C4-2B (cell line): ENCODE measurements around the gene PFKP.

Source experiments
- H3K27ac ChIP-seq: fragments of 450-650 bp; 2 replicates; pipeline ENCODE4 v1.5.1; 2017
- CTCF ChIP-seq: fragments of 450-650 bp; conservative IDR thresholded peaks from 2 replicates; pipeline ENCODE4 v1.5.1; 2017; ENCODE audit warnings: mild to moderate bottlenecking
- ZFX ChIP-seq: fragments of 450-650 bp; IDR thresholded peaks from 2 replicates; pipeline ENCODE4 v1.6.1; 2017

The PFKP gene

GRCh38 chr10:3099291-3100092 is 32.1 kb downstream of the PFKP start:
- no peak overlapping the region for H3K27ac ChIP-seq
- TF ChIP-seq ZFX (no peak), CTCF (no peak)

DNA sequence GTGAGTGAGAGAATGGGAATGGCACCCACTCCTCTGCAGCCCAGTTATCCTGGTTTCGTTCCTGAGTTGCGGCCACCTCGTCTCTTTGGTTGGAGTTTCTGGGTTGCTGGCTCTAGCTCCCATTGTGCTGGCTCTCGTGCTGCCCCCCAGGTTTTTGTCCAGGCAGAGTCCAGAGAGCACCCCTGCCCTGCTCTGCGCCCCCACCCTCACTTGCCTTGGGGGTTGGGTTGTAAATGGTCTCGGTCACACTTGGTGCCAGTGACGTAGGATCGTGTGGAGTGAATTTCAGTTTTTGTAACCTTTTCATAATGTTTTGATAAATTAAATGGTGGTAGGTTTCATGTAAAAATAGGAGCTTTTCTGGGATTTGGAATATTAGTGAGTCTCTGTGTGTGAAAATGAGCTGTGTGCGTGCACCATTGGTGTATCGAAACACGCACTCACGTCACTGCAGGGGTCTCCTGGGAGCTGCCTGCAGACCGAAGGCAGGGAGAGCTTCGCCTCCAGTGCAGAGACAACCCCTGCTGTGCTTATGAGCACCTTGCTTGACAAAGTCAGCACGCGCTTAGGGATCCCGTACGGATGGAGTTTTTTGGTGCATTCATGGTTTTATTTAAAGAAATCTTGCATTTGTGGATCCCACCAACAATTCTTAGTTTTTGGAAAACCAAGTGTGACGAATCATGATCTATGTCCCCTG is 32.9 kb downstream of the PFKP start:
- no peak overlapping the region for H3K27ac ChIP-seq
- no peak for TF ChIP-seq CTCF
- TF ChIP-seq ZFX, result no peak

GRCh38 chr10:3100856-3101640 is 33.7 kb downstream of the PFKP start:
- H3K27ac ChIP-seq, result no peak overlapping the region

GRCh38 chr10:3102720-3103427 is 35.5 kb downstream of the PFKP start:
- TF ChIP-seq ZFX (peak; percentile 50; the same call in 1 of the 2 replicates), CTCF (no peak)
- H3K27ac ChIP-seq, result peak overlapping the region; percentile 77

More at GRCh38 chr10:3100856-3101640, 33.7 kb downstream of the PFKP start:
- no peak for TF ChIP-seq ZFX
- no peak for TF ChIP-seq CTCF

DNA sequence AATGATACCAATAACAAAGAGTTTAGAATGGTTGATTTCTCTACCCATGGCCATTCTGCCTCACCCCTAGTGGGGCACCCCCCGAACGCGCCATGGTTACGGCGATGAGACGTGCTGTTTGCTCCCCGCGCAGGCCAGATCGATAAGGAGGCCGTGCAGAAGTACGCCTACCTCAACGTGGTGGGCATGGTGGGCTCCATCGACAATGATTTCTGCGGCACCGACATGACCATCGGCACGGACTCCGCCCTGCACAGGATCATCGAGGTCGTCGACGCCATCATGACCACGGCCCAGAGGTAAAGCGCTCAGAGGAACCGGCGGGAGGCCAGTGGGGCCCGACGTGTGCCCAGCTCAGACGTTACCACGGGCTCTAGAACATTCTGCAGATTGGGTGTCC is 36.3 kb downstream of the PFKP start:
- peak overlapping the region; percentile 77 for H3K27ac ChIP-seq
- TF ChIP-seq CTCF (no peak), ZFX (no peak)

DNA sequence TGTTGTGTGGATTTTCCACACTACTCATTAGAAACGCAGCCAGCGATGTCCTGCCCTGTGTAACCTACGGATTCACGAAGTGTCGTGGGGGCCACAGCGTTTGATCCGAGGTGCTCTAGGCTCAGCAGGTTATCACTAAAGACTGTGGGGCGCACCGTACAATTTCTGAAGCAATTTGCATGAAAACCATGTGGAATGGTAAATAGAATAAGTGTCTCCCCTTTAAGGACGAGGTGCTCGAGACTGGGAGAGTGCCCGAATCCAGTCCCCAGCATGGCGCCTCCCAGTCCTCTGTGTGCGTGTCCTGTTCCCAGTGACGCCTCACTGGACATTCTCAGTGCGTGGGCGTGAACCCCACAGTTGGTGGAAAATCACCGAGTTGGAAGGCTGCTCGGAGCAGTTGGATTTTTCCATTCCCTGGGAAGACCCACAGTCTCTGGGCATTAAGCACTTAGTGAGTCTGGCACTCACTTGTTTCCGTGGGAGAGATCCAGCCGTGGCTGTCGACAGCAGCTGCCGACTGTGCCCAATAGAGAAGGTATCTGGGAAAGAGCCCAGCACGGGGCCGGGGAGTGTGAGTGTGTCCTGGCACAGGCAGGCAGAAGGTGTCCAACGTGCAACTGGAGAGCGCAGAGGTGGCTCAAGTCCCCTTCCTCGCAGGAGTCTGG is 37.0 kb downstream of the PFKP start:
- H3K27ac ChIP-seq, result no peak overlapping the region
- no peak for TF ChIP-seq ZFX
- TF ChIP-seq CTCF, result no peak
